GM12872 (cell line): ENCODE results near the gene PACRG.

Source experiments
- TF ChIP-seq, protein P1 (sequence below): IDR thresholded peaks from 3 replicates; pipeline ENCODE4 v1.5.1; 2011; ENCODE audit warnings: low read depth, mild to moderate bottlenecking, low read length, moderate library complexity; ENCODE audit not compliant: insufficient read depth

PACRG gene

DNA sequence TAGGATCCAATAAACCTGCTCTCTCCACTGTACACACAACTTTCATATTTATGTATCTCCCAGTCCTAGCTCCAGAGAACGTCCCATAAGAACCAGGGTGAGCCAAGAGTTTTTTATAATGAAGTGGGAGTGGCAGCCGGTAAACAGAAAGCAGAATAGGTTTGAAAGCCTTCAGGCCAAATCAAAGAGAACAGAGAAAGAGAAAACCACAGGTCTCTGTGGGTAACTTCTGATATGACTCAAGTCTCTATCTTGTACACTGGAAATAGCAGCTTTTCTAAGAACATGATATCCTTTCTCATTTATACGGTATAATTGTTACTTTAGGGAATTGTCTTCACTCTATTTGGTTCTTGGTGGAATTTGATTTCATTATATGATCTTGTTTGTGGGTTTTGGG lies 273.6 kb downstream of the PACRG start:
- TF ChIP-seq, protein P1, sequence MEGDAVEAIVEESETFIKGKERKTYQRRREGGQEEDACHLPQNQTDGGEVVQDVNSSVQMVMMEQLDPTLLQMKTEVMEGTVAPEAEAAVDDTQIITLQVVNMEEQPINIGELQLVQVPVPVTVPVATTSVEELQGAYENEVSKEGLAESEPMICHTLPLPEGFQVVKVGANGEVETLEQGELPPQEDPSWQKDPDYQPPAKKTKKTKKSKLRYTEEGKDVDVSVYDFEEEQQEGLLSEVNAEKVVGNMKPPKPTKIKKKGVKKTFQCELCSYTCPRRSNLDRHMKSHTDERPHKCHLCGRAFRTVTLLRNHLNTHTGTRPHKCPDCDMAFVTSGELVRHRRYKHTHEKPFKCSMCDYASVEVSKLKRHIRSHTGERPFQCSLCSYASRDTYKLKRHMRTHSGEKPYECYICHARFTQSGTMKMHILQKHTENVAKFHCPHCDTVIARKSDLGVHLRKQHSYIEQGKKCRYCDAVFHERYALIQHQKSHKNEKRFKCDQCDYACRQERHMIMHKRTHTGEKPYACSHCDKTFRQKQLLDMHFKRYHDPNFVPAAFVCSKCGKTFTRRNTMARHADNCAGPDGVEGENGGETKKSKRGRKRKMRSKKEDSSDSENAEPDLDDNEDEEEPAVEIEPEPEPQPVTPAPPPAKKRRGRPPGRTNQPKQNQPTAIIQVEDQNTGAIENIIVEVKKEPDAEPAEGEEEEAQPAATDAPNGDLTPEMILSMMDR = no peak

DNA sequence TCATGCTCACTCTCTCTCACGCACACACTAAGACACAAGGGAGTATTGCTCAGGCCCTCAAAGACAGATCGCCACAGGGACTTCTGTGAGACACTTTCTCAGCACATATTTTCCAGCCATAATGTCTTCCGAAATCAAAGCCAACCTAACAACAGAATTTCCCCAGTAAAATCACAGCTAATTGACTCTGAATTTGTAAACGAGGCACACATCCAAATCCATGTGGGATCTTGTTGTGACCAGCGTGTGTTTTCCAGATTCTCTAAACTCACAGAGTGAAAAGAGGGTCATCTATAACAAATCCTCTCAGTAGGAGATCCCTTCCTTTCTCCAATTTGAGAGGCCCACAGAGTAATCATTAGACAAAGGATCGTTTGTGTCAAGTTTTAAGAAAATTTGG lies 280.4 kb downstream of the PACRG start:
- TF ChIP-seq, protein P1 = no peak

DNA sequence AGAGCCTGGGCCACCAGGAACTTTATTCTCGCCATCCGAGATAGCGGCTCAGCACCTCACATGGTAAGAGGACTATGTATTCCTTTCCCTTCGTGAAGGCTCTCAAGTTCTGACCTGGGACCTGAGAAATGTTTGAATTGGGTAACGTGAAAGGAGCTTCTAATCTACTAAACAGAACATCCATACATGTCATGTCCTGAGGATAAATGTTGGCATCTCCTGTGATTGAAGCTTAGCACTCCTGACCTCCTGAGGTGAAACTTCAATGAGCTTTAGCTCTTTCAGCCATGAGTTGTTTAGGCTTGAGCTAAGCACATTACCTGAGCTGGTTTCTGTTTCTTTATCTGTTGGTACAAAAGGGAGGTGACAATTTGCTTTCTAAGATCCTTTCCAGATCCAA lies 280.9 kb downstream of the PACRG start:
- TF ChIP-seq, protein P1 = no peak

DNA sequence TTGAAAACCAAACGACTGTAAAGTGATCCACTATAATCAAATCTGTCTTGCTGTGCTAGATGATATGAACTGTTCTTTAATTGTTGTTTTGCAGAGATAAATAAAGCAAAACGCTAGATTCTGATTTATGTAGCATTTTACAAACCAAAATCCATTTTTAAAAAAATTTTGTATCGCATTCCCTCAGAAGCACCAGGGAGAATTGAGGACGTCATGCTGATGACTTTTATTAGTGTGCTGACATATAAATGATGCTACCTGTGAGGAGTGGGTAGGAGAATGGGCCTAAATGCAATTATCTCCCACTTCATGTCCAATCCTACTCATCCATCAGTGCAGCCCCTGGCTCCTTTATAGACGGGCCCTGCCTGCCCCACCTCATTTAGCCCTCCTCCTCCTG lies 282.4 kb downstream of the PACRG start:
- TF ChIP-seq, protein P1 = no peak

DNA sequence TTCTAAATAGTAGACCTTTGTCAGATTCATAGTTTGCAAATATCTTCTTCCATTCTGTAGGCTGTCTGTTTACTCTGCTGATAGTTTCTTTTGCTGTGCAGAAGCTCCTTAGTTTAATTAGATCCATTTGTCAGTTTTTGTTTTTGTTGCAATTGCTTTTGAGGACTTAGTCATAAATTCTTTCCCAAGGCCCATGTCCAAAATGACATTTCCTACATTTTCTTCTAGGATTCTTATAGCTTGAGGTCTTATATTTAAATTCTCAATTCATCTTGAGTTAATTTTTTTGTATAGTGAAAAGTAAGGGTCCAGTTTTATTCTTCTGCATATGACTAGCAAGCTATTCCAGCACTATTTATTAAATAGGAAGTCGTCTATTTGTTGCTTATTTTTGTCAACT lies 287.0 kb downstream of the PACRG start:
- TF ChIP-seq, protein P1 = no peak

DNA sequence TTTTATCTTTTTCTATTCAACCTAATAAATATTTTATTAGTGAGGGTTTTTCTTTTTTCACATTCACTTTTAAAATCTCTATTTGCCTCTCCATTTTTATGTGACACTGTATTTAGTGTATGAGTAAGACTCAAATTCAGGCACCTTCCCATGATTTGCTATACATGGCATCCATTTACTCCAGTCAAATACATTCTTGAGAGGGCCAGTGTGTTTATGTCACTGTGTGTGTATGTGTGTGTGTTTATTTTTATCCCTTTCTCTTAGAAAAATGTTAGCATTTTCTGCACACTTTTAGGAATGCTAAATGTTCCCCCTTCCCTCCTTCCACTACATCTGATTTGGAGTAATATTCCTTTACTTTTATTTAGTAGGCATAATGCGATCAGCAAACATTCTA lies 290.0 kb downstream of the PACRG start:
- TF ChIP-seq, protein P1 = no peak

DNA sequence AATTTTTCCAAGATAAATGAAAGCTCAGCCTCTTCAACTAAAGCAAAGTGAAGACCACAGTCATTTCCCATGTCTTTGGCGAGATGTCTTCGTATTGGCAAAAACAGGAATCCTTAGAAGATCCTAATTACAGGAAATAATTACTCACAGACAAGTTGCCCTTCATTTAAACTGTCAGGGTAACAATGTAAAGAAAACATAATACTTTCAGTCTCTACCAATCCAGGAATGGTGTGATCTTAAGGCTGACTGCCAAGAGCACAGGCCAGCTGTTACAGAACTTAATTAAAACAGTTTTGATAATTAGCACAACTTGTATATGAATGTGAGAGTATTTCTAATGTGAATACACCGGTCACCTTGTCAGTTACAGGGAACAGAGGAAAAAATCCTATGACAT lies 292.2 kb downstream of the PACRG start:
- TF ChIP-seq, protein P1 = no peak

DNA sequence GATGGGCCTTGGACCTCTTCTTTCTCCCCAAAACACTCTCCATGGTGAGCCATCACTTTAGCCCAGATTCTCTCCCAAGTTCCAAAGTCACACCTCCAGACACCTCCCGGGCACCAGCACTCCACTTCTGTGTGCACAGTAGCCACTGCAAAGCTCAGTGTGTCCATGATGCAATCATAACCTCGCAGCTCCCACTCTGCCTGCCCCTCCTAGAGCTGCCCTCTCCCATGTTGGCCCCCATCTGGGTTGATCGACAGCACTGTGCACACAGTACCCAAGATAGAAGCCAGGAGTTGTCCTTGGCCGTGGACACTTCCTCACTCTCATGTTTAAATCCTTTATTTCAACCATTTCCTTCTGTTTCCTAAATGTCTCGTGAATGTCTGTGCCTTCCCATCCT lies 293.3 kb downstream of the PACRG start:
- TF ChIP-seq, protein P1 = no peak
